HepG2 (cell line): Measurements from ENCODE around the gene RARG. TPM values are rescaled to one million over a fixed set of nuclear protein-coding genes. Genes with fewer than 3 reads are reported as not detected.

Experiments
- ATM ChIP-seq: fragments of 450-650 bp; IDR thresholded peaks from 2 replicates; pipeline ENCODE4 v1.7.1; 2017; ENCODE audit warnings: mild to moderate bottlenecking, borderline replicate concordance
- RARG ChIP-seq: sonication (generic); formaldehyde crosslinking; IDR thresholded peaks from 2 replicates; pipeline ENCODE4 v1.4.0; 2020; ENCODE audit warnings: low read depth, mild to moderate bottlenecking, missing genetic modification reagents
- SALL1 ChIP-seq: sonication (generic); formaldehyde crosslinking; IDR thresholded peaks from 2 replicates; pipeline ENCODE4 v1.8.0; 2022; ENCODE audit warnings: mild to moderate bottlenecking, missing genetic modification reagents
- WIZ ChIP-seq: sonication (generic); formaldehyde crosslinking; IDR thresholded peaks from 2 replicates; pipeline ENCODE4 v1.5.1; 2020; ENCODE audit warnings: mild to moderate bottlenecking, missing genetic modification reagents
- ZHX2 ChIP-seq, 2 experiments: sonication (generic) in 1 of 2; formaldehyde crosslinking in 1 of 2; IDR thresholded peaks; 2 replicates each; pipeline versions ENCODE4 v1.6.1 to v1.9.0; 2014 to 2022; ENCODE audit warnings: antibody characterized with exemption in 1 of 2, borderline replicate concordance in 1 of 2, inconsistent platforms in 1 of 2, low read depth in 1 of 2, missing genetic modification reagents in 1 of 2
- ZMYM2 ChIP-seq: sonication (generic); formaldehyde crosslinking; IDR thresholded peaks from 2 replicates; pipeline ENCODE4 v1.8.0; 2022; ENCODE audit warnings: mild to moderate bottlenecking, missing genetic modification reagents
- ZNF275 ChIP-seq: sonication (generic); formaldehyde crosslinking; IDR thresholded peaks from 2 replicates; pipeline ENCODE4 v1.8.0; 2022; ENCODE audit warnings: missing genetic modification reagents, mild to moderate bottlenecking, inconsistent platforms, borderline replicate concordance
- ZNF333 ChIP-seq: sonication (generic); formaldehyde crosslinking; IDR thresholded peaks from 2 replicates; pipeline ENCODE4 v1.4.0; 2020; ENCODE audit warnings: mild to moderate bottlenecking, missing genetic modification reagents, borderline replicate concordance
- polyA plus RNA-seq, 8 experiments: library from polyadenylated mRNA; depleted of rRNA in 3 of 8; stranded (reverse) in 7 of 8; unstranded in 1 of 8; fragments of >200 nt; fragmentation: Illumina TruSeq in 4 of 8; extraction: Trizol in 4 of 8; gene quantifications; 2 replicates each; pipeline versions ENCODE4 v1.2.1 to v1.2.3, GENCODE V29; 2011 to 2016; ENCODE audit warnings: low read depth in 4 of 8, missing spikeins in 1 of 8, mixed read lengths in 1 of 8; ENCODE audit not compliant: insufficient read depth in 1 of 8
- total RNA-seq, 5 experiments: library from RNA; depleted of rRNA; stranded (reverse); fragments of >200 nt; fragmentation: Illumina TruSeq; extraction: Trizol; gene quantifications; 2 replicates each; pipeline ENCODE4 v1.2.3, GENCODE V29; 2016; ENCODE audit warnings: low read depth in 1 of 5
- TF ChIP-seq, protein P1 (sequence below): sonication (generic); formaldehyde crosslinking; IDR thresholded peaks from 2 replicates; pipeline ENCODE4 v1.5.0; 2020; ENCODE audit warnings: mild to moderate bottlenecking, missing genetic modification reagents, borderline replicate concordance
- TF ChIP-seq, protein P2 (sequence below), 2 experiments: sonication (generic) in 1 of 2; formaldehyde crosslinking in 1 of 2; IDR thresholded peaks; 2 replicates each; pipeline versions ENCODE4 v1.4.0 to v1.6.1; 2018 to 2020; ENCODE audit warnings: missing genetic modification reagents in 2 of 2, borderline replicate concordance in 1 of 2, low read depth in 1 of 2, mild to moderate bottlenecking in 1 of 2, missing biosample characterization in 1 of 2

RARG gene
- total and polyA plus RNA-seq, 2 of the 13 experiments (the other 11 are each of a cell fraction or from before 2014, with no cell fraction given) = 0.77 to 1.5 TPM

- no peak for TF ChIP-seq SALL1 (CRISPR knock-in tag)
- TF ChIP-seq ZHX2 (IDR thresholded peaks at IDR 0.05; ENCODE audit: low read depth) = no peak
- no peak for TF ChIP-seq ZHX2 (CRISPR knock-in tag; IDR thresholded peaks at IDR 0.05; ENCODE audit: borderline replicate concordance)
- no peak for TF ChIP-seq ZMYM2 (CRISPR knock-in tag)
- no peak for TF ChIP-seq WIZ (CRISPR knock-in tag)
- no peak for TF ChIP-seq ZNF275 (CRISPR knock-in tag)
- no peak for TF ChIP-seq ATM
- TF ChIP-seq, protein P1, sequence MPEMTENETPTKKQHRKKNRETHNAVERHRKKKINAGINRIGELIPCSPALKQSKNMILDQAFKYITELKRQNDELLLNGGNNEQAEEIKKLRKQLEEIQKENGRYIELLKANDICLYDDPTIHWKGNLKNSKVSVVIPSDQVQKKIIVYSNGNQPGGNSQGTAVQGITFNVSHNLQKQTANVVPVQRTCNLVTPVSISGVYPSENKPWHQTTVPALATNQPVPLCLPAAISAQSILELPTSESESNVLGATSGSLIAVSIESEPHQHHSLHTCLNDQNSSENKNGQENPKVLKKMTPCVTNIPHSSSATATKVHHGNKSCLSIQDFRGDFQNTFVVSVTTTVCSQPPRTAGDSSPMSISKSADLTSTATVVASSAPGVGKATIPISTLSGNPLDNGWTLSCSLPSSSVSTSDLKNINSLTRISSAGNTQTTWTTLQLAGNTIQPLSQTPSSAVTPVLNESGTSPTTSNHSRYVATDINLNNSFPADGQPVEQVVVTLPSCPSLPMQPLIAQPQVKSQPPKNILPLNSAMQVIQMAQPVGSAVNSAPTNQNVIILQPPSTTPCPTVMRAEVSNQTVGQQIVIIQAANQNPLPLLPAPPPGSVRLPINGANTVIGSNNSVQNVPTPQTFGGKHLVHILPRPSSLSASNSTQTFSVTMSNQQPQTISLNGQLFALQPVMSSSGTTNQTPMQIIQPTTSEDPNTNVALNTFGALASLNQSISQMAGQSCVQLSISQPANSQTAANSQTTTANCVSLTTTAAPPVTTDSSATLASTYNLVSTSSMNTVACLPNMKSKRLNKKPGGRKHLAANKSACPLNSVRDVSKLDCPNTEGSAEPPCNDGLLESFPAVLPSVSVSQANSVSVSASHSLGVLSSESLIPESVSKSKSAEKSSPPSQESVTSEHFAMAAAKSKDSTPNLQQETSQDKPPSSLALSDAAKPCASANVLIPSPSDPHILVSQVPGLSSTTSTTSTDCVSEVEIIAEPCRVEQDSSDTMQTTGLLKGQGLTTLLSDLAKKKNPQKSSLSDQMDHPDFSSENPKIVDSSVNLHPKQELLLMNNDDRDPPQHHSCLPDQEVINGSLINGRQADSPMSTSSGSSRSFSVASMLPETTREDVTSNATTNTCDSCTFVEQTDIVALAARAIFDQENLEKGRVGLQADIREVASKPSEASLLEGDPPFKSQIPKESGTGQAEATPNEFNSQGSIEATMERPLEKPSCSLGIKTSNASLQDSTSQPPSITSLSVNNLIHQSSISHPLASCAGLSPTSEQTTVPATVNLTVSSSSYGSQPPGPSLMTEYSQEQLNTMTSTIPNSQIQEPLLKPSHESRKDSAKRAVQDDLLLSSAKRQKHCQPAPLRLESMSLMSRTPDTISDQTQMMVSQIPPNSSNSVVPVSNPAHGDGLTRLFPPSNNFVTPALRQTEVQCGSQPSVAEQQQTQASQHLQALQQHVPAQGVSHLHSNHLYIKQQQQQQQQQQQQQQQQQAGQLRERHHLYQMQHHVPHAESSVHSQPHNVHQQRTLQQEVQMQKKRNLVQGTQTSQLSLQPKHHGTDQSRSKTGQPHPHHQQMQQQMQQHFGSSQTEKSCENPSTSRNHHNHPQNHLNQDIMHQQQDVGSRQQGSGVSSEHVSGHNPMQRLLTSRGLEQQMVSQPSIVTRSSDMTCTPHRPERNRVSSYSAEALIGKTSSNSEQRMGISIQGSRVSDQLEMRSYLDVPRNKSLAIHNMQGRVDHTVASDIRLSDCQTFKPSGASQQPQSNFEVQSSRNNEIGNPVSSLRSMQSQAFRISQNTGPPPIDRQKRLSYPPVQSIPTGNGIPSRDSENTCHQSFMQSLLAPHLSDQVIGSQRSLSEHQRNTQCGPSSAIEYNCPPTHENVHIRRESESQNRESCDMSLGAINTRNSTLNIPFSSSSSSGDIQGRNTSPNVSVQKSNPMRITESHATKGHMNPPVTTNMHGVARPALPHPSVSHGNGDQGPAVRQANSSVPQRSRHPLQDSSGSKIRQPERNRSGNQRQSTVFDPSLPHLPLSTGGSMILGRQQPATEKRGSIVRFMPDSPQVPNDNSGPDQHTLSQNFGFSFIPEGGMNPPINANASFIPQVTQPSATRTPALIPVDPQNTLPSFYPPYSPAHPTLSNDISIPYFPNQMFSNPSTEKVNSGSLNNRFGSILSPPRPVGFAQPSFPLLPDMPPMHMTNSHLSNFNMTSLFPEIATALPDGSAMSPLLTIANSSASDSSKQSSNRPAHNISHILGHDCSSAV = no peak
- TF ChIP-seq RARG (CRISPR knock-in tag) = no peak
- TF ChIP-seq, protein P2, sequence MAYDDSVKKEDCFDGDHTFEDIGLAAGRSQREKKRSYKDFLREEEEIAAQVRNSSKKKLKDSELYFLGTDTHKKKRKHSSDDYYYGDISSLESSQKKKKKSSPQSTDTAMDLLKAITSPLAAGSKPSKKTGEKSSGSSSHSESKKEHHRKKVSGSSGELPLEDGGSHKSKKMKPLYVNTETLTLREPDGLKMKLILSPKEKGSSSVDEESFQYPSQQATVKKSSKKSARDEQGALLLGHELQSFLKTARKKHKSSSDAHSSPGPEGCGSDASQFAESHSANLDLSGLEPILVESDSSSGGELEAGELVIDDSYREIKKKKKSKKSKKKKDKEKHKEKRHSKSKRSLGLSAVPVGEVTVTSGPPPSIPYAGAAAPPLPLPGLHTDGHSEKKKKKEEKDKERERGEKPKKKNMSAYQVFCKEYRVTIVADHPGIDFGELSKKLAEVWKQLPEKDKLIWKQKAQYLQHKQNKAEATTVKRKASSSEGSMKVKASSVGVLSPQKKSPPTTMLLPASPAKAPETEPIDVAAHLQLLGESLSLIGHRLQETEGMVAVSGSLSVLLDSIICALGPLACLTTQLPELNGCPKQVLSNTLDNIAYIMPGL (CRISPR knock-in tag; IDR thresholded peaks at IDR 0.05; ENCODE audit: borderline replicate concordance in 1 of 2, low read depth in 1 of 2) = no peak
- TF ChIP-seq ZNF333 = no peak
These were observed 47.4 kb upstream of the RARG start (continued) for GRCh38 chr12:53279283-53279869.
